ENCODE results near the gene SYNE1.
"Not testable (repeated sequence)": the region's sequence is repeated elsewhere in the genome, so short reads cannot be mapped to it uniquely, and the experiment has no call there.

SYNE1 gene

DNA sequence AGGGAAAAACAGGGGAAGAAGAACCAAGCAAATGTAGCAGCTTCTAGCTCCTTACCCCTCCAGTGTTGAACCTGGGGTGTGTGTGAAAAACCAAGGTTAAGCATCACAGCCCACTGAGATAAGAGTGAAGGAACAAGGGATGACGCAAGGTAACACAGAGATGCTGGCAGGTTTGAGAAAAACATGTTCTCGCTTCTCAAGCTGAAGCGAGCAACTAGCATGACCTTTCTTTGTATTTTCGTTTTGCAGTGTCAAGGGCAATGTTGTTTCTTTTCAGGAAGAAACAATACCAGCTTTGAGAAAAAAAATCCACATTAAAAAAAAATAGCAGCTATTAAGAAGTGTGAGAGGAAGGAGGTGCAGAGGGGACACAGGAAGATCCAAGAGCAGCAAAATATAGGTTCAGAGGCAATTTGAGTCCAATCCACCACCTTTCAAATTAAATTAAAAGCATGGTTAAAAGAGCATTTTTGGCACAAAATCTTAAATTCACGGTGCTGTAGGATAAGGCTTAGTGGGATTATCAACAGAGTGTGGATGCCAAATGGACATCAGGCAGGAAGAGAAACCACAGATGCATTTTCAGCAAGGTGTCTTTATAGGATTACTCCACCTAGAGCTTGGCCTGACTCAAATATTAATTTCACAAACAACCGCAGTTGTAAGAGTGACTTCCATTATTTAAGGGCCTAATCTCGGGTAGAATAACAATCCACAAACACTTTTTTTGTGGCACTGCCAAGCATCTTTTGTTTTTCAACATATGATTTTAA, 70.9 kb downstream of the SYNE1 start:
- DNase-seq (ENCODE audit: low spot score), result no peak

DNA sequence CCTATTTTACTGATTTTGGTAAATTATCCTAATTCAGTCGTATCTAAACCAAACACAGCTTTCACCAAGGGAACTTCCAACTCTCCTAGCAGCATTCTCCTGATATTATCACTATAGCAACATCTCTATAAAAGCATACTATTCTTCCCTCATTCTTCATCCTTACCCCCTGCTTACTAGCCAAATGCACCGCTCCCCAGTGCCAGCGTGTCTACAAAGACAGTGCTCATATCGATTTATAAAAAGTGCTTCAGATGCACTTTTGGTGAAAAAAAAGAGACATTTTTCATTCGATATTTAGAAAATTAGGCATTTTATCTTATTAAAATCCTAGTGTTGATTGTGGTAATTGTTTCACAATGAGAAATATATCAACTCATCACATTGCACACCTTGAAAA, 74.0 kb downstream of the SYNE1 start:
- no peak for DNase-seq (ENCODE audit: low spot score)

DNA sequence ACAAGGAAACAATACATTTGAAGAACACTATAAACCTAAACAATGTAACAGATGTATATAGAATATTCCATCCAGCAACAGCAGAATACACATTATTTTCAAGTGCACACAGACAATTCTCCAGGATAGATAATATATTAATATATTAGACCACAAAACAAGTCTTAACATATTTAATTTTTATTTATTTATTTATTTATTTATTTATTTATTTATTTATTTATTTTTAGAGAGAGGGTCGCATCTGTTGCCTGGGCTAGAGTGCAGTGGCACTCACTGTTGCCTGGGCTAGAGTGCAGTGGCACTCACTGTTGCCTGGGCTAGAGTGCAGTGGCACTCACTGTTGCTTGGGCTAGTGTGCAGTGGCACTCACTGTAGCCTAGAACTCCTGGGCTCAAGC, 78.4 kb downstream of the SYNE1 start:
- not testable (repeated sequence) for DNase-seq (ENCODE audit: low spot score)

DNA sequence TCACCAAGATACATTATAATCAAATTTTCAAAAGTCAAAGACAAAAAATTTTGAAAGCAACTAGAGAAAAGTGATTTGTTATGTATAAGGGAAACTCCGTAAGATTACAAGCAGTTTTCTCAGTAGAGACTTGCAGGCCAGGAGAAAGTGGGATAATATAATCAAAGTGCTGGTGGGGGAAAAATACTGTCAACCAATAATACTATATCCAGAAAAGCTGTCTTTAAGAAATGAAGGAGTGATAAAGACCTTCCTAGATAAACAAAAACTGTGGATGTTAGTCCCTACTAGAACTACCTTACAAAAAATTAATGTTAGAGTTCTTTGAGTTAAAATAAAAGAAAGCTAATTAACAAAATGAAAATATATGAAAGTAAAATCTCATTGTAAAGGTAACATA, 79.7 kb downstream of the SYNE1 start:
- DNase-seq (ENCODE audit: low spot score), result no peak

DNA sequence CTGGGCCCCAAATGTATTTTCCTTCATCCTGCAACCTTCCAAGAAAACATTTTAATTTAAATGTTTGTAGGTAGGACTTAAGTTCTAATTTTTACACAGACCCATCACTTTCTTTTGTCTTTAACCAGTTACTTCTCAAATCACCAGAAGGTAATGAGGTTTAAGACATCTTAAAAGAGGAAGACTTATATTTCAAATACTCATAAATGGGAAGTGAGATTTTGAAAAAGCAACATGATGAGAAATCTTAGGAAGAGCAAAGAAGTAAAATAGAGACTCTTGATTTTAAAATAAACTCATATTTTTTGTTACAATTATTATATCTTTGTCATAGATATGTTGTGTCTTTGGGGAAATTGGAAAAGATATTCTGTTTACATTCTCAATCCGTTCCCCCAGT, 82.3 kb downstream of the SYNE1 start:
- DNase-seq (ENCODE audit: low spot score), result no peak

DNA sequence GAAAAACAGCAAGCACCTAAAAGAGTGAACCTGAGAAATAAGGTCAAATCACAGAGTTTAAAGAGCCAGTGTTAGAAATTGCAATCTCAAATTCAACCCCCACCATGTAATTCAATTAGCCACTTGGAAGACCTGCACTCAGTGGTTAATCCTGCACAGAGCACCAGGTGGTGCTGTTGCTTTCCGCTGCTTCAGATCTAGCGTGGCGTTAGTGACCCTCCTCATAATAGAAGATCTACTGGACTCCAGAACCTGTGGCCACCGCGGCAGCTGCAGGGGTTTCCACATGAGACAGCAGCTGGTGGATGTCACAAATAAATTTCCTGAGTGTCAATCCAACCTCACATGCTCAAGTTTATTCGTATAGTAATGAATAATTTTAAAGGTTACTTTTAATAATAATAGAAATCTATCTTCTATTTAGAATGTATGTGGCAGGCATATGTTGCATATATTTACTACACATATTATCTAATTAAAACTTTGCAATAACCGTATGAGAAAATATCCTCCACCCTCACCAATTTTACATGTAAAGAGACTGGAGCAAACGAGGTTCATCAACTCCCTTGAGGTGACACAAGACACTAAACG, 84.4 kb downstream of the SYNE1 start:
- peak; percentile 69 for DNase-seq (ENCODE audit: low spot score)

DNA sequence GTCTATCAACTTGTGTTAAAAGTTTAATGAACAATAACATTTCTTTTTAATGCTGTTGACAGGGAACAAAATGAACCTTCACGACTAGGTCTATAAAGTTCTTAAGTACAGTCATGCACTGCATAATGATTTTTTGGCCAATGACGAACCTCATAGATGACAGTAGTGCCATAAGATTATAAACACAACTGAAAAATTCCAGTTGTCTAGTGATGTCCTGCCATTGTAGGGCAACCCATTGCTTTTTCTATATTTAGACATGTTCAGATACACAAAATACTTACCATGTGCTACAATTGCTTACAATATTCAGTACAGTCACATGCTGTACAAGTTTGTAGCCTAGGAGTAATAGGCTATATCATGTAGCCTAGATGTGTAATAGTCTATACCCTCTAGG, 93.6 kb downstream of the SYNE1 start:
- no peak for DNase-seq (ENCODE audit: low spot score)

DNA sequence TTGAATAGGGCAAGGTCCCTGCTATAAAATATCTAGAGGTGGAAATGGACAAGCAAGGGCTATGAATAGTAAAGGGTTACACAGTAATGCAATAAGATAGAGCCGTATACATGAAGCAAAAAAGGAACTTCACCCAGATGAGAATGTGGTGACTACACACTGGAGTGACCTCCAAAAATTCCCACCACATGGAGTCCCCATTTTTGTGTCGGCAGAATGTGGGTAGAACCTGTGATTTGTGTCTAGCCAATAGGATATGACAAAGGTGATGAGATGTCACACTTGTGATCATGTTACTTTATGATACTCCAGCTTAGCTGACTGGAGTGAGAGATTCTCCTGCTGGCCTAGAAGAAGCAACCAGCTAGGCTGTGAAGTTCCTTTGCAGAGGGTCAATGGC, 96.8 kb downstream of the SYNE1 start:
- DNase-seq (ENCODE audit: low spot score), result no peak

DNA sequence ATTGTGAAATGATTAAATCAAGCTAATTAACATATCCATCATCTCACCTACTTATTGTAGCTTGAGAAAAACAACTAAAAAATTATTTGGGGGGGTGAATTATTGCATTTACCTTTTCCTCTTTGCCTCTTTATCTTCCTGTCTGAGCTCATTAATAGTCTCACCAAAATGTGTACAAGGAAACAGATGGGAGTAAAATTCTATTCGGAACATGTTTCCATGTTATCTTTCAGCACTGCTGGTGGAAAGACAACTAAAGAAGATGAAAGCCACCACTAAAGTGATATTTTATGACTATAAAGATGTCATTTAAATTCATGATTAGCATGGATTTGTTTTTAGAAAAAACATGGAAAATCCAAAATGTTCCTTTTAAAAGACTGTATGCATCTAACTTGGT, 102.6 kb downstream of the SYNE1 start:
- DNase-seq (ENCODE audit: low spot score), result no peak

DNA sequence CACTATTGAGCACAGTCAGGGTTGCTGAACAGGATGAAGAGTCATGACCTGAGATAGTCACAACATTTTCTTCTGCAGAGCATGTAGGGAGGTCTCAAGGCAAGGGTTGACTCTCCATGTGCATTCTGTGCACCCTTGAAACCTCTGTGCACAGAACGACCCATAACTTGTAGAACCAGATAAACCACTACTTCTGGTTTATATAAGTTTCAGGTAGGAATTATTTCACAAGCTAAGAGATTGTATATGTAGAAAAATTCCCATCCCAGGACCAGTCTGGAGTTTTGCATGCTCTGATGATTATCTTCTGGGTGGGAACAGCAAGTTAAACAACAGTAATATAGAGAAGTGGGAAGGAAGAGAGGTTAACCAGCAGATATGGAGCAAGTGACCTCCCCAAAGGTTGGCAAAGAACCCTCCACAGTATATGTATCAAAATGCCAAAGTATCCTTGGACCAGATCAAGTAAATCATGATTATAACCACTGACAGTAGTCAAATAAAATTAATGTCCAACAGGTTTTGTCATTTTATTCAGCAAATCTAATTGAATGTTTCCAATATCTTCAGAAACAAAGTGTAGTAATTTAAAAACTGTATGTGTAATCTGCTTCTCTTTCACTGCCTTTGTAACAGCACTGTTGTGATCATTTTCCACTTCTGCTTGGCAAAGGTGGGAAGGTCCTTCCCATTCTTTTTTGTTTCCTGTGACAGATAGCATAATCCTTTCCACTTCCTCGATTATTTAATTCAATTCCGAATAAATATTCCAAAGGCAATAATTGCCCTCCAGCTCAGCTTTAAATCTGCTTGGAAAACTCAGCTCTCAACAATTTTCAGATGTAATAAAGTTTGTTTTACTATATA, 104.4 kb downstream of the SYNE1 start:
- no peak for DNase-seq (ENCODE audit: low spot score)

DNA sequence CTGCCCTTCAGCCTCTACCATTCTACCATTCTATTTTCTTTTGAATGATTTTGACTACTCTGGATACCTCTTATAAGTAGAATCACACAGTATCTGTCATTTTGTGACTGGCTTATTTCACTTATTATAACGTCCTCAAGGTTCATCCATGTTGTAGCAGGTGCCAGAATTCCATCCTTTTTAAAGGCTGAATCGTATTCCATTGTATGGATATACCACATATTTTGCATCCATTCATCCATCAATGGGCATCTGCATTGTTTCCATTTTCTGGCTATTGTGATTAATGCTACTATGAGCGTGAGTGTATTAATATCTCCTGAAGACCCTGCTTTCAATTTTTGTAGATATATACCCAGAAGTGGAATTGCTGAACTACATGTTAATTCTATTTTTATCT, 105.5 kb downstream of the SYNE1 start:
- no peak for DNase-seq (ENCODE audit: low spot score)

DNA sequence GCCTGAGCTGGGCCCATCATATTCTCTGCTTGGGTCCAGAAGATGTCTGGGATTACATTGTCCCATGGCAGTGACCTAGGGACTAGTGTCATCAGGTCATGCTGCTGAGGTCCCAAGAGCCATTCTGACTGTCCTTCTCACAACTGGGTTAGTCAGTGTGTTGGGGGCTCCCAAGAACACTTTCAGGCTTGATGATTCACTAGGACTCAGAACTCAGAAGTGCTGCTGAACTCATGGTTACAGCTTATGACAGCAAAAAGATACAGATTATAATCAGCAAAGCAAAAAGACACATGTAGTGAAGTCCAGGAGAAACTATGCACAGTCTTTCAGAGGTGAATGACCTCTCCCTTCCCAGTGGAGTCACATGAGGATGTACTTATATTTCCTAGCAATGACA, 107.8 kb downstream of the SYNE1 start:
- no peak for DNase-seq (ENCODE audit: low spot score)

DNA sequence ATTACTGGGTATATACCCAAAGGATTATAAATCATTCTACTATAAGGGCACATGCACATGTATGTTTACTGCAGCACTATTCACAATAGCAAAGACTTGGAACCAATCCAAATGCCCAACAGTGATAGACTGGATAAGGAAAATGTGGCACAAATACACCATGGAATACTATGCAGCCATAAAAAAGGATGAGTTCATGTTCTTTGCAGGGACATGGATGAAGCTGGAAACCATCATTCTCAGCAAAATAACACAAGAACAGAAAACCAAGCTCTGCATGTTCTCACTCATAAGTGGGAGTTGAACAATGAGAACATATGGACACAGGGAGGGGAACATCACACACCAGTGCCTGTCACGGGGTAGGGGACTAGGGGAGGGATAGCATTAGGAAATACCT, 123.0 kb downstream of the SYNE1 start:
- DNase-seq (ENCODE audit: low spot score), result not testable (repeated sequence)

DNA sequence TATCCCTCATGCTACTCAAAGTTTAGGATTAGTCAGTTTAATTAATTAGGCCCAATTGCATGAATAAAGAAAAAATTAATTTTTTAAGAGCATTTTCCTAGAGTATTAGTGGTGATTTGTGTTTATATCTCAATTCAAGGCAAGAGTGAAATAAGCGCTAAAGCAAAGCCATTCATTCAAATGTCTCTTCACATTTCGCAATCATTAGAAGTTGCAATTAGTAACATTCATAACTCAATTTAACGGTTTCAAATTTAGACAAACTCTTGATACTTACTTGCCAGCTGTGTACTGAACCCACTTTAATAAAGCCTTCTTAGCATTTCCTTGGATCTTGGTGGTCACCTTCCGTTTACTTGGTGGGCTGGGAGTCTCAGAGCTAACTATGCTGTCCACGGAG, 127.2 kb downstream of the SYNE1 start:
- DNase-seq (ENCODE audit: low spot score), result no peak

DNA sequence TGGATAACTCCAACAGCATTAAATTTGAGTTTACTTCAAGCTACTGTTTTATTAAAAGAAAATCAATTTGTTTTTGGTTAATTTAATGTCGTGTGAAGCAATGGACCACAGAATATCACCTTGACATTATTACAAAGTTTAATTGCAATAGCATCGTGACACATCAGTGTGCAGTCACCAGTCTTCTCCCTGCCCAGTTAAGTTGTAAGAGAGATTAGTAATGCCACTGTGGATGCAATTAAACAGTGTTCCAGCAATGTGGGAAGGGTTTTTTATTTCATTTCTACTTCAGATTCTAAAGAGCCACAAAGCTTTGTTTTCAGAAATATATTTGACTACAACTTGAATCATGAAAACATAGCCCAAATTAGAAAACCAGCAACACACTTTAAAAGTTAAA, 128.7 kb downstream of the SYNE1 start:
- DNase-seq (ENCODE audit: low spot score), result no peak

DNA sequence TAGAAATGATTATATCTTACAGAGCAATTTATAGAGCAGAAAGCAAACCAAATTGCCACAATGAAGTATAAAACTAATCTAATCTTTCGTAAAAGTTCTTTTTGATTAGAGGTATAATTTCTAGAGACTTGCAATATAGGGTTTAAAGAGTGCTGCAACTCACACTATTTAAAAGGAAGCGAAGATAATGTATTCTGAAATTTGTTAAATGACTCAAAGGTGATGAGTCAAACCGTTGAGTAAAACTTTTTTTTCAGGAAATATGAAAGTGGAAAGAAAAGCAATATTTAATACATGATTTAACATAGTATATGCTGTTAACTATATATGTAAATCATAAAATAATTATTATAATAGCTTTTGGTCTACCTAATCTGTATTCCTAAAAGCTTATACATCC, 133.6 kb downstream of the SYNE1 start:
- DNase-seq (ENCODE audit: low spot score), result no peak

DNA sequence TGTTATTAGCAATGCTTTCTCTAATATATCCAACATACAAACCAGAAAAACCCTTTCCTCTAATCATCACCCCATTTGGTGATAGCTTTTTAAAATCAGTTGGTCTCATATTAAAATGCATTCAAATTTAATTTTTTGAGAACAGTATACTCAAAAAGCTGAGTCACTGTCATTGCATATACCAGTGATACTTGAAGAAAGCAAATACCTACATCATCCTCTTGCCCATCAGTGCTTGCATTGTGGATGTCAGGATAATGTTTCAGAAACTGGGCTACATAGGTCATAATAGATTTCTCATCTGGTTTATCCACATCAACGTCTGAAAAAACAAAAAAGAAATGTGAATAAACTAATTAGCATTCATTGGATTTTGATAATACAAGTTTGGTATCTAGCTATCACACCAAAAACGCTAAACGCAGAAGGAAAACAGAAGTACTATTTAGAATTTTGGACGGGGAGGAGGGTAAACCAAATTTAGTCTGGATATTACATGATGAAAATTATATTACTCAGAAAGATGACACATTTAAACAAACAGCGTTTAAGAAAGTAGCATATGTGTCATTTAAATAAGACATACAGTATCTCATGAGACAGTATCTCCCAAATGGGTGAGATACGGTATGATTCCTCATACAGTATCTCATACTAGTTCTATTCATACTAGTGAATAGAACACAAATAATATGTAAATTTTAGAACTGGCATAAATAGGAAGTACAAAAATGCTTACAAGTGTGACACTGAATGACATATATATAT, 134.6 kb downstream of the SYNE1 start:
- DNase-seq (ENCODE audit: low spot score), result no peak

DNA sequence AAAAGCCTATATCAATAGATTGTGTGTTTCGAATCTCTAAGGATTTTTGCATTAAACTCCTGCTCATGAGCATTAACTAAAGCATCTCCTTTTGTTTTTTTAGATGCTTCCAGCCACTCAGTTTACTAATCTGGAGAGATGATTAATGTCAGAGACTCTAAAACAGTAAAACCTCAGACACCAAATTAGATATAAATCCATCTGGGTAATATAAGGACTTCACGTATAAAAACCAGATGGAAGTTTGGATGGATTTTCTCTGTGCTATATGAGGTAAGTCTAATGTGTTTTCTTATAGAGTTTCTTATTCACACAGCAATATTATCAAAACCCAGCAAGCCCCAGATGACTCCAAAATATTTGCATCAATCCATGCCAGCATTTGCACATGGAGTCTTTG, 137.2 kb downstream of the SYNE1 start:
- no peak for DNase-seq (ENCODE audit: low spot score)

DNA sequence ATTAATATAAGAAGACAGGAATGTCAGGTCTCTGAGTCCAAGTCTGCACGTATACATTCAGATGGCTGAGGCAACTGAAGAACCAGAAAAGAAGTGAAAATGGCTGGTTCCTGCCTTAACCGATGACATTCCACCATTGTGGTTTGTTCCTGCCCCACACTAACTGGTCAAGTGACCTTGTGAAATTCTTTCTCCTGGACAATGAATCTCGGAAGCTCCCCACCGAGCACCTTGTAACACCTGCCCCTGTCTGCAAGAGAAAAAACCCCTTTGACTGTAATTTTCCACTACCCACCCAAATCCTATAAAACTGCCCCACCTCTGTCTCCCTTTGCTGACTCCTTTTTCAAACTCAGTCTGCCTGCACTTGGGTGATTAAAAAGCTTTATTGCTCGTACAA, 140.4 kb downstream of the SYNE1 start:
- DNase-seq (ENCODE audit: low spot score), result no peak

DNA sequence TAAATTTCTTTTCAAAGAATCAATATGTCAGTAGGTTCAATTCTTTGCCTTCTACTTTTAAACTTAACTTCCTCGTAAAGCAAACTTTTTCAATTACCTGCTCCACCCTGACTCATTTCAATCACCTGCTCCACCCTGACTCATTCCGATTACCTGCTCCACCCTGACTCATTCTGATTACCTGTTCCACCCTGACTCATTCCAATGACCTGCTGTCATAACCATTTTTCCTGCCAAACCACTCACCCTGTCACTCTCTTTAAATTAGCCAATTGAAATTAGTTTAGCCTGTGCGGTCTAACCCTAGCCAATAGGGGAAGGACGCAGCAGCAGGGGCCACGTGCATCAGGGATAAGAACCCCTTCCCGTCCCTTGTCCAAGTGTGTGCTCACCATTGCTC, 141.7 kb downstream of the SYNE1 start:
- not testable (repeated sequence) for DNase-seq (ENCODE audit: low spot score)

DNA sequence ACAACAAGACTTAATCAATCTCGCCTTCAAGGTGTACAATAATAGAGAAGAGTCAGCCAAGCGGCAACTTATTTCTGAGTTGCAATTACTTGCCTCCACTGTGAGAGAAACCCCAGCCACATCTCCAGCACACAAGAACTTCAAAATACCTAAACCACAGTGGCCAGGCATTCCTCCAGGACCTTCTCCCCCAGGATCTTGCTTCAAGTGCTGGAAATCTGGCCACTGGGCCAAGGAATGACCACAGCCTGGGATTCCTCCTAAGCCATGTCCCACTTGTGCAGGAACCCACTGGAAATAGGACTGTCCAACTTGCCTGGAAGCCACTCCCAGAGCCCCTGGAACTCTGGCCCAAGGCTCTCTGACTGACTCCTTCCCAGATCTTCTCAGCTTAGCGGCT, 144.9 kb downstream of the SYNE1 start:
- not testable (repeated sequence) for DNase-seq (ENCODE audit: low spot score)

DNA sequence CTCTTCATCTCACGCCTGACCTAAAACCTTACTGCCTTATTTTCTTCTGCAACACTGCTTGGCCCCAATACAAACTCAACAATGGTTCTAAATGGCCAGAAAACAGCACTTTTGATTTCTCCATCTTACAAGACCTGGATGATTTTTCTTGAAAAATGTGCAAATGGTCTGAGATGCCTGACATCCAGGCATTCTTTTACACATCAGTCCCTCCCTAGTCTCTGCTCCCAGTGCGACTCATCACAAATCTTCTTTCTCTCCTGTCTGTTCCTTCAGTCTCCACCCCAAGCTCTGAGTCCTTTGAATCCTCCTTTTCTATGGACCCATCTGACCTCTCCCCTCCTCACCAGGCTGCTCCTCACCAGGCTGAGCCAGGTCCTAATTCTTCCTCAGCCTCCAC, 145.7 kb downstream of the SYNE1 start:
- DNase-seq (ENCODE audit: low spot score), result not testable (repeated sequence)

Data from SK-N-DZ (cell line).